GM23338 (cell line): ENCODE data around the gene SIVA1. TPM values are rescaled to one million over a fixed set of nuclear protein-coding genes. Genes with fewer than 3 reads are reported as not detected.

Source experiments
- ATAC-seq: fragments of 200-7000 bp; cut with Tn5 transposase; 3 replicates; pipeline ENCODE4 v1.9.1; 2020
- DNase-seq: peaks from one replicate; pipeline ENCODE4 v3.0.0-alpha.2; 2015; ENCODE audit warnings: low spot score
- H2AFZ ChIP-seq: fragments of 200-600 bp; sonication (generic); 2 replicates; pipeline ENCODE4 v1.8.0; 2016; ENCODE audit warnings: antibody characterized with exemption, mild to moderate bottlenecking, moderate library complexity
- H3F3A ChIP-seq: fragments of 200-600 bp; sonication (generic); replicated peaks from 2 replicates; pipeline ENCODE4 v1.8.0; 2017; ENCODE audit warnings: antibody characterized with exemption, mixed run types, low read depth
- H3K27ac ChIP-seq: fragments of 200-600 bp; sonication (generic); 2 replicates; pipeline ENCODE4 v1.6.1; 2016; ENCODE audit warnings: low read depth
- H3K27me3 ChIP-seq: fragments of 200-600 bp; sonication (generic); 2 replicates; pipeline ENCODE4 v1.8.0; 2016; ENCODE audit warnings: mild to moderate bottlenecking, mixed run types, moderate library complexity; ENCODE audit not compliant: insufficient read depth
- H3K36me3 ChIP-seq: fragments of 200-600 bp; sonication (generic); 2 replicates; pipeline ENCODE4 v1.8.0; 2016; ENCODE audit warnings: mild to moderate bottlenecking; ENCODE audit not compliant: insufficient read depth
- H3K4me1 ChIP-seq: fragments of 200-600 bp; sonication (generic); 2 replicates; pipeline ENCODE4 v1.8.0; 2016; ENCODE audit warnings: mild to moderate bottlenecking, moderate library complexity; ENCODE audit not compliant: insufficient read depth
- H3K4me2 ChIP-seq: fragments of 200-600 bp; sonication (generic); 2 replicates; pipeline ENCODE4 v1.7.1; 2017; ENCODE audit warnings: mixed run types
- H3K4me3 ChIP-seq: fragments of 200-600 bp; sonication (generic); 2 replicates; pipeline ENCODE4 v1.6.1; 2016; ENCODE audit warnings: mixed run types
- H3K79me2 ChIP-seq: fragments of 200-600 bp; sonication (generic); replicated peaks from 2 replicates; pipeline ENCODE4 v1.8.0; 2017; ENCODE audit warnings: mild to moderate bottlenecking; ENCODE audit not compliant: insufficient read depth
- H3K9me2 ChIP-seq: fragments of 200-600 bp; sonication (generic); 2 replicates; pipeline ENCODE4 v1.8.0; 2017; ENCODE audit not compliant: insufficient read depth
- H4K20me1 ChIP-seq: fragments of 200-600 bp; sonication (generic); replicated peaks from 2 replicates; pipeline ENCODE4 v1.8.0; 2017; ENCODE audit warnings: mild to moderate bottlenecking; ENCODE audit not compliant: insufficient read depth
- H3K27ac Mint-ChIP-seq: 2 replicates; pipeline ENCODE4 v1.8.0; 2020; ENCODE audit warnings: inconsistent platforms, mild to moderate bottlenecking, moderate library complexity, mixed read lengths
- H3K27me3 Mint-ChIP-seq: 3 replicates; pipeline ENCODE4 v1.8.0; 2022; ENCODE audit warnings: low read depth, mild to moderate bottlenecking, moderate library complexity, mixed read lengths, inconsistent platforms; ENCODE audit not compliant: insufficient read depth, poor library complexity
- H3K36me3 Mint-ChIP-seq: 3 replicates; pipeline ENCODE4 v1.8.0; 2021; ENCODE audit warnings: low read depth, mild to moderate bottlenecking, inconsistent platforms, moderate library complexity, mixed read lengths
- H3K4me1 Mint-ChIP-seq: 3 replicates; pipeline ENCODE4 v1.8.0; 2020; ENCODE audit warnings: mild to moderate bottlenecking, inconsistent platforms, mixed read lengths
- H3K4me3 Mint-ChIP-seq: 3 replicates; pipeline ENCODE4 v1.8.0; 2021; ENCODE audit warnings: moderate library complexity, mild to moderate bottlenecking, inconsistent platforms, mixed read lengths
- H3K9me3 Mint-ChIP-seq: 3 replicates; pipeline ENCODE4 v1.8.0; 2020; ENCODE audit warnings: moderate library complexity, mild to moderate bottlenecking, inconsistent platforms, mixed read lengths
- CREB1 ChIP-seq: fragments of 250-450 bp; sonication (Bioruptor Pico); IDR thresholded peaks from 2 replicates; pipeline ENCODE4 v1.5.0; 2020; ENCODE audit warnings: low read depth, mild to moderate bottlenecking, moderate library complexity
- EZH2 ChIP-seq: fragments of 200-600 bp; sonication (generic); IDR thresholded peaks from one replicate; pipeline ENCODE4 v1.8.0; 2017; ENCODE audit warnings: antibody characterized with exemption, mild to moderate bottlenecking, low read depth; ENCODE audit not compliant: unreplicated experiment
- EZH2phosphoT487 ChIP-seq: fragments of 200-600 bp; sonication (generic); IDR thresholded peaks from one replicate; pipeline ENCODE4 v1.8.1; 2018; ENCODE audit warnings: antibody characterized with exemption; ENCODE audit not compliant: unreplicated experiment
- JUNB ChIP-seq: IDR thresholded peaks from one replicate; pipeline ENCODE4 v1.6.1; 2016; ENCODE audit warnings: antibody characterized with exemption; ENCODE audit not compliant: unreplicated experiment
- NANOG ChIP-seq: IDR thresholded peaks from 2 replicates; pipeline ENCODE4 v1.6.1; 2016; ENCODE audit warnings: antibody characterized with exemption, borderline replicate concordance
- STAT1 ChIP-seq: IDR thresholded peaks from one replicate; pipeline ENCODE4 v1.6.1; 2016; ENCODE audit warnings: antibody characterized with exemption; ENCODE audit not compliant: unreplicated experiment
- ZNF114 ChIP-seq: fragments of 250-450 bp; sonication (Bioruptor Pico); IDR thresholded peaks from 2 replicates; pipeline ENCODE4 v1.5.0; 2020; ENCODE audit warnings: mild to moderate bottlenecking, moderate library complexity
- ZNF331 ChIP-seq: fragments of 250-450 bp; sonication (Bioruptor Pico); IDR thresholded peaks from 2 replicates; pipeline ENCODE4 v1.5.0; 2020; ENCODE audit warnings: low read depth, mild to moderate bottlenecking, moderate library complexity
- polyA plus RNA-seq: library from polyadenylated mRNA; unstranded; fragments of >200 nt; fragmentation: Nextera tagmentation; extraction: Ambion mirVana; gene quantifications from 2 replicates; pipeline ENCODE4 v1.2.1, GENCODE V29; 2016
- total RNA-seq: library from RNA; depleted of rRNA; stranded (reverse); fragments of >200 nt; shearing (Covaris generic); gene quantifications from 2 replicates; pipeline ENCODE4 v1.2.3, GENCODE V29; 2014
- TF ChIP-seq, protein P1 (sequence below): IDR thresholded peaks from 2 replicates; pipeline ENCODE4 v1.6.1; 2016; ENCODE audit warnings: antibody characterized with exemption
- TF ChIP-seq, protein P2 (sequence below), 2 experiments: fragments of 200-600 bp in 1 of 2; sonication (generic) in 1 of 2; conservative IDR thresholded peaks; 2 replicates each; pipeline versions ENCODE4 v1.5.1 to v1.6.1; 2016 to 2017; ENCODE audit warnings: antibody characterized with exemption in 2 of 2, low read depth in 2 of 2, mild to moderate bottlenecking in 2 of 2, moderate library complexity in 1 of 2
- TF ChIP-seq, protein P3 (sequence below): IDR thresholded peaks from one replicate; pipeline ENCODE4 v1.6.1; 2018; ENCODE audit warnings: antibody characterized with exemption; ENCODE audit not compliant: unreplicated experiment

The SIVA1 gene
- total and polyA plus RNA-seq, 2 experiments from 2014 or later, result 215 to 392 TPM

DNA sequence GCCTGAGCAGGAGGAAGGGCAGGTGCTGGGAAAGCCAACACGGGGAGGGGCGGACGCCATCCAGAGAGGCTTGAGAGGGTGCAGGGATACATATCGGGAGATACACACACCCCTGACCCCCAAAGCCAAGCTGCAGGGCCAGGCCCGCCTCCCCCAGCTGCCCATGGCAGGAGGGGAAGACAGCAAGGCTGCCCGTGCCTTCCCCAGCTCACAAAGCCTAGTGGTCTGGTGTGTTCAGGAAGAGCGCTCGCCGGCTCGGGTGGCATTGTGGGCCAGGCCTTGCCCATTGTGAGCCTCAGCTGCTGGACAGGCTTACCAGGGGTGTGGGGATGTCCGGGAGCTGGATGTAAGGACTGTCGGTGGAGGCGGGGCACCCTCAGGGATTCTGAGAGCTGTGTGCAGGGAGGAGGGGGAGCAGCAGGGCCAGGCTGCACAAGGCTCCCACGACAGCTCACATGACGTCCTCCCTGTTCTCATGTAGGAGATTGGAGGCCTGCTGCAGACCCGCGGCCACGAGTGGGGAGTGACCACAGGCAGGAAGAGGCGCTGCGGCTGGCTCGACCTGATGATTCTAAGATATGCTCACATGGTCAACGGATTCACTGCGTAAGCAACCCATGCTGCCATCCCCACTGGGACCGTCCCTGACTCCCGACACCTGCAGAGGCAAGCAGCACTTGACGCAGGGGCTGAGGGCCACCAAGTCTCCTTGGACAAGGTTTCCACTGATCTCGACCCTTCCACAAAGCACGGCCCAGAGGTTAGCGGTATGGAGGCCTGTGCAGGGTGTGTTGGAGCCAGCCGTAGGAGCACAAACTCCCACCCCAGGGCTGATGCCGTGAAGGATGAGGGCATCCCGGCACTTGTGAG, 10.1 kb upstream of the SIVA1 start:
- no peak overlapping the region for H2AFZ ChIP-seq
- no peak for ATAC-seq
- no peak for TF ChIP-seq EZH2phosphoT487
- H3K4me2 ChIP-seq, result no peak overlapping the region
- no peaks in the 10 kb centered on the region for H3K9me2 ChIP-seq
- H3F3A ChIP-seq, result no peaks in the 10 kb centered on the region
- no peaks in the 10 kb centered on the region for H3K4me1 Mint-ChIP-seq
- H3K36me3 ChIP-seq, result no peaks in the 10 kb centered on the region
- H3K27ac Mint-ChIP-seq, result no peak overlapping the region
- H3K79me2 ChIP-seq, result no peaks in the 10 kb centered on the region
- DNase-seq, result no peak
- peaks cover 14% of the 10 kb centered on the region for H3K27me3 Mint-ChIP-seq
- 0 out of 3 replicates have a peak, but pooled peaks cover 3% of the 10 kb centered on the region for H3K36me3 Mint-ChIP-seq
- no peaks in the 10 kb centered on the region for H4K20me1 ChIP-seq
- no peak overlapping the region for H3K27ac ChIP-seq
- no peak overlapping the region for H3K4me3 ChIP-seq
- no peaks in the 10 kb centered on the region for H3K9me3 Mint-ChIP-seq
- H3K27me3 ChIP-seq, result no peaks in the 10 kb centered on the region
- no peak overlapping the region for H3K4me3 Mint-ChIP-seq
- H3K4me1 ChIP-seq, result no peaks in the 10 kb centered on the region

DNA sequence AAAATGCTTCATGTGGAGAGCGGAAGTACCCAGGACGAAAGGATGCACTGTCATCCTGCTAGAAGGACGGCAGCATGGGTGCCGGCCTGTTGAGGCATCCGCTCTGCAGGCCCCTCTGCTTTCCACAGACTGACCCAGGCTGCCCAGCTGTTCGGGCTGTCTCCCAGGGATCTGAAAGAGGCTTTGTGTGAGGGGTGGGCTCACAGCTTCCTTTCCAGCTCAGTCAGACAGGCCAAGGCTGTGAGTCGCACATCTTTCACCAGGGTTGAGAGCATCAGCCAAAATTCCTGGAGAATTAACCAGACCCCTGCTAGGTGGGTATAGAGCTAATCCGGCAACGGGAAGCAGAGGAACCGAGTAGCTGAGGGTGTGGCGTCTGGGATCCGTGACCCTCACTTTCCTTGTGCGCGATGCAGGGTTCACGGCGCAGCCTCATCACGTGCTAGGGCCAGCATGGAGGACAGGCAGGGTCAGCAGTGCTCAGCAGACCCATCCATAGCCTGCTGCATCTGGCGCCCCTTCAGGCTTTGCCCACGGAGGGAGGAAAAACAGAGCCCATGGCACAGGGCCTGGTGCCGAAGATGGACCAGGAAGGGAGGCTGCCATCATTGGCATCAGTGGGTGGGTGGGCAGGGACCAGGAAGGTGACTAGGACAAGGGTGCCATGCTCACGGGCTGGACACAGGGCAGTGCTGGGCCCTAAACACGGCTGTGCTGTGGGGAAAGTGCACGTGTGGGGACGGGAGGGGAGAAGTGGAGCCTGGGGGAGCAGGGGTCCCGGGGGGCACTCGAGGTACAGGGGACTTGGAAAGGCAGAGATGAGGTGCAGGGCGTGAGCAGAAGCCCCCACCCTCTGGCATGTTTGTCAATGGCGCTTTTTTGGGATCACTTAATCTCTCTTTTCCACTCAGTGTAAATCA, 9.2 kb upstream of the SIVA1 start:
- Histone ChIP-seq H3K36me3 (no peaks in the 10 kb centered on the region), H3K27ac (no peak overlapping the region), H3K79me2 (no peaks in the 10 kb centered on the region), H3F3A (no peaks in the 10 kb centered on the region), H3K4me1 (no peaks in the 10 kb centered on the region), H2AFZ (no peak overlapping the region), H3K9me2 (no peaks in the 10 kb centered on the region), H3K4me2 (no peak overlapping the region), H3K27me3 (no peaks in the 10 kb centered on the region), H4K20me1 (no peaks in the 10 kb centered on the region), H3K4me3 (no peak overlapping the region)
- Mint-ChIP-seq H3K36me3 (0 out of 3 replicates have a peak, but pooled peaks cover 3% of the 10 kb centered on the region), H3K4me1 (no peaks in the 10 kb centered on the region), H3K9me3 (no peaks in the 10 kb centered on the region), H3K4me3 (no peak overlapping the region), H3K27ac (no peak overlapping the region), H3K27me3 (peaks cover 16% of the 10 kb centered on the region)
- DNase-seq, result no peak
- no peak for ATAC-seq
- TF ChIP-seq CREB1 (CRISPR knock-in tag) (no peak), STAT1 (no peak), EZH2 (no peak), JUNB (no peak), NANOG (no peak), EZH2phosphoT487 (no peak), ZNF331 (no peak), ZNF114 (CRISPR knock-in tag) (no peak)
- TF ChIP-seq, protein P1, sequence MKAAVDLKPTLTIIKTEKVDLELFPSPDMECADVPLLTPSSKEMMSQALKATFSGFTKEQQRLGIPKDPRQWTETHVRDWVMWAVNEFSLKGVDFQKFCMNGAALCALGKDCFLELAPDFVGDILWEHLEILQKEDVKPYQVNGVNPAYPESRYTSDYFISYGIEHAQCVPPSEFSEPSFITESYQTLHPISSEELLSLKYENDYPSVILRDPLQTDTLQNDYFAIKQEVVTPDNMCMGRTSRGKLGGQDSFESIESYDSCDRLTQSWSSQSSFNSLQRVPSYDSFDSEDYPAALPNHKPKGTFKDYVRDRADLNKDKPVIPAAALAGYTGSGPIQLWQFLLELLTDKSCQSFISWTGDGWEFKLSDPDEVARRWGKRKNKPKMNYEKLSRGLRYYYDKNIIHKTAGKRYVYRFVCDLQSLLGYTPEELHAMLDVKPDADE, result no peak
- TF ChIP-seq, protein P2, sequence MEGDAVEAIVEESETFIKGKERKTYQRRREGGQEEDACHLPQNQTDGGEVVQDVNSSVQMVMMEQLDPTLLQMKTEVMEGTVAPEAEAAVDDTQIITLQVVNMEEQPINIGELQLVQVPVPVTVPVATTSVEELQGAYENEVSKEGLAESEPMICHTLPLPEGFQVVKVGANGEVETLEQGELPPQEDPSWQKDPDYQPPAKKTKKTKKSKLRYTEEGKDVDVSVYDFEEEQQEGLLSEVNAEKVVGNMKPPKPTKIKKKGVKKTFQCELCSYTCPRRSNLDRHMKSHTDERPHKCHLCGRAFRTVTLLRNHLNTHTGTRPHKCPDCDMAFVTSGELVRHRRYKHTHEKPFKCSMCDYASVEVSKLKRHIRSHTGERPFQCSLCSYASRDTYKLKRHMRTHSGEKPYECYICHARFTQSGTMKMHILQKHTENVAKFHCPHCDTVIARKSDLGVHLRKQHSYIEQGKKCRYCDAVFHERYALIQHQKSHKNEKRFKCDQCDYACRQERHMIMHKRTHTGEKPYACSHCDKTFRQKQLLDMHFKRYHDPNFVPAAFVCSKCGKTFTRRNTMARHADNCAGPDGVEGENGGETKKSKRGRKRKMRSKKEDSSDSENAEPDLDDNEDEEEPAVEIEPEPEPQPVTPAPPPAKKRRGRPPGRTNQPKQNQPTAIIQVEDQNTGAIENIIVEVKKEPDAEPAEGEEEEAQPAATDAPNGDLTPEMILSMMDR (conservative IDR thresholded peaks at IDR 0.05; ENCODE audit: low read depth in 2 of 2), result no peak
- TF ChIP-seq, protein P3, sequence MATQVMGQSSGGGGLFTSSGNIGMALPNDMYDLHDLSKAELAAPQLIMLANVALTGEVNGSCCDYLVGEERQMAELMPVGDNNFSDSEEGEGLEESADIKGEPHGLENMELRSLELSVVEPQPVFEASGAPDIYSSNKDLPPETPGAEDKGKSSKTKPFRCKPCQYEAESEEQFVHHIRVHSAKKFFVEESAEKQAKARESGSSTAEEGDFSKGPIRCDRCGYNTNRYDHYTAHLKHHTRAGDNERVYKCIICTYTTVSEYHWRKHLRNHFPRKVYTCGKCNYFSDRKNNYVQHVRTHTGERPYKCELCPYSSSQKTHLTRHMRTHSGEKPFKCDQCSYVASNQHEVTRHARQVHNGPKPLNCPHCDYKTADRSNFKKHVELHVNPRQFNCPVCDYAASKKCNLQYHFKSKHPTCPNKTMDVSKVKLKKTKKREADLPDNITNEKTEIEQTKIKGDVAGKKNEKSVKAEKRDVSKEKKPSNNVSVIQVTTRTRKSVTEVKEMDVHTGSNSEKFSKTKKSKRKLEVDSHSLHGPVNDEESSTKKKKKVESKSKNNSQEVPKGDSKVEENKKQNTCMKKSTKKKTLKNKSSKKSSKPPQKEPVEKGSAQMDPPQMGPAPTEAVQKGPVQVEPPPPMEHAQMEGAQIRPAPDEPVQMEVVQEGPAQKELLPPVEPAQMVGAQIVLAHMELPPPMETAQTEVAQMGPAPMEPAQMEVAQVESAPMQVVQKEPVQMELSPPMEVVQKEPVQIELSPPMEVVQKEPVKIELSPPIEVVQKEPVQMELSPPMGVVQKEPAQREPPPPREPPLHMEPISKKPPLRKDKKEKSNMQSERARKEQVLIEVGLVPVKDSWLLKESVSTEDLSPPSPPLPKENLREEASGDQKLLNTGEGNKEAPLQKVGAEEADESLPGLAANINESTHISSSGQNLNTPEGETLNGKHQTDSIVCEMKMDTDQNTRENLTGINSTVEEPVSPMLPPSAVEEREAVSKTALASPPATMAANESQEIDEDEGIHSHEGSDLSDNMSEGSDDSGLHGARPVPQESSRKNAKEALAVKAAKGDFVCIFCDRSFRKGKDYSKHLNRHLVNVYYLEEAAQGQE, result no peak
